HG03097 (cell line): Measurements from ENCODE around the gene ACTR5.
A peak's percentile ranks its signal among the peaks of the same experiment; 100 is the strongest.

Source experiments
- ATAC-seq: cut with Tn5 transposase; IDR thresholded peaks from one replicate; pipeline ENCODE4 v1.9.1; 2021; ENCODE audit not compliant: unreplicated experiment, low FRiP score

Gene ACTR5

DNA sequence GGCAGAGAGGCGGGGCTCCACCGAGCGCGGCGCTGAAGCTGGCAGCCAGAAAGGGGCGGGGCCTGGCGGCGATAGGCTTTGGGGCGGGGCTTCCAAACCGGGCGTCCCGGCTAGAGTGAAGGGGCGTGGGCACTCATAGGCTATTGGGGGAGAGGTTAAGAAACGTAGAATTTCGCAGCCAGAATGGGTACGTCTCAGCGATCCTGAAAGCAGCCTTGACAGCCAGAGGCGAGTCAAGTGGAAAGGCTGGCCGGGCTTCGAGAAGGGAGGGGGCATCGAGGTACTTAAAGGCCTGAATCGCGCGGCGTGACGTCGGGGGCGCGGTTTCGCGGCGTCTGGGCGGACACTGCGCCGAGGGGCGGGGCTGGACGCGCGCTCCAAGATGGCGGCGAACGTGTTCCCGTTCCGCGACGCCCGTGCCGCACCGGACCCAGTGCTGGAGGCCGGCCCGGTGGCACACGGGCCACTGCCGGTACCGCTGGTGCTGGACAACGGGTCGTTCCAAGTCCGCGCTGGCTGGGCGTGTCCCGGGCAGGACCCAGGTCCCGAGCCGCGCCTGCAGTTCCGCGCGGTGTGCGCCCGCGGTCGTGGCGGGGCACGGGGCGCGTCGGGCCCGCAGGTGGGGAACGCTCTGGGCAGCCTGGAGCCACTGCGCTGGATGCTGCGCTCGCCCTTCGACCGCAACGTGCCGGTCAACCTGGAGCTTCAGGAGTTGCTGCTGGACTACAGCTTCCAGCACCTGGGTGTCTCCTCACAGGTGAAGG, at the start of gene ACTR5:
TSS of gene ACTR5 (plus strand) at position 364 of the 764 bp plus-strand sequence. CDS start at position 383, 19 bp downstream.
- ATAC-seq = peak; percentile 85

DNA sequence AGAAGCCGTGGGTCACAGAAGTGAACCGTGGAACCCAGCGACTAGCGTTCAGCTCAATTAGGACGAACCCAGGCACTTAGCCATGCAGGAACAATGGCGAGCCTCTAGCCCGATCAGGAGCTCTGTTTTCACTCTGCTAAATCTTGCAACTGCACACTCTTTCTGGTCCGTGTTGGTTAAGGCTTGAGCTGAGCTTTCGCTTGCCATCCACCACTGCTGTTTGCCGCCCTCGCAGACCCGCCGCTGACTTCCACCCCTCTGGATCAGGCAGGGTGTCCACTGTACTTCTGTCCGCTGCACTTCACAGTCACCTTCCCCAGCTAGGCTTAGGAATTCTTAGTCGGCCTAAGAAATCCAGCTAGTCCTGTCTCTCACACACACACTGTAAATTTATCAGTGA, 49.7 kb upstream of the ACTR5 start:
- no peak for ATAC-seq

DNA sequence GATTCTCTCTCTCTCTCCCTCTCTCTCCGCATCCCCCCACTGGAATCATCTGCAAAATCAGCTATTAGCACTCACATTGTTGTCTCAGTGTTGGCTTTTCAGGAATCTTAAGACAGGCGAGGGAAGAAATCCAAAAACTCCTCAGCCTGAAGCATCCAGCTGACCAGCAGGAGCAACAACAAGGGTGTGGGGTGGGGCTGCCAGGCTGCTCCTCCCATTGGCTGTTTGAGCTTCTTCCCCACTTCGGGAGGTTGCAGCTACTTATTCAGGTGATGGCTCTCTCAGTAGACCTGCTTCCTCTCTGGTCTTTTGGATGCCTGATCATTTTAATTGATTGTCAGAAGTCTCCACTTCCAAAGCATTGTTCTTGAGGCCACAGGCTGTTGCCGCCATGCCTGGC, 48.1 kb upstream of the ACTR5 start:
- ATAC-seq = no peak

DNA sequence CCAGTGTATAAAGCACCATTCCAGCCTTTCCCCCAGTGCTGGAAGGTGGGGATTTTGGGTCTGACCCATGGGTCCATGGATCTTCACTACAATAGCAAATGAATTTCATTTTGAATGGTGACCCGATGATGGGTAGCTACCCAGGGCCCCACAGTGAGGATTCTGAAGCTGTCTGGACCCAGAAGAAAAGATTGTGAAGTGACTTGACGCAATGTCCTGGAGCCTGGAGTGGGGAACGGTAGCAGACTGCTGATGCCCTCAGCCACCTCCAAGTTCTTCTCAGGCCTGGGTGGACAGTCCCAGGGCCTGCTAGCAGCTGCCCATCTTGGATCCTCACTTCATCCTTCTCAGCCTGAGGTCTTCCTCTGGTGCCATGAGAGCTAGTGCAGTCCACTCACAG, 47.3 kb upstream of the ACTR5 start:
- ATAC-seq = no peak

DNA sequence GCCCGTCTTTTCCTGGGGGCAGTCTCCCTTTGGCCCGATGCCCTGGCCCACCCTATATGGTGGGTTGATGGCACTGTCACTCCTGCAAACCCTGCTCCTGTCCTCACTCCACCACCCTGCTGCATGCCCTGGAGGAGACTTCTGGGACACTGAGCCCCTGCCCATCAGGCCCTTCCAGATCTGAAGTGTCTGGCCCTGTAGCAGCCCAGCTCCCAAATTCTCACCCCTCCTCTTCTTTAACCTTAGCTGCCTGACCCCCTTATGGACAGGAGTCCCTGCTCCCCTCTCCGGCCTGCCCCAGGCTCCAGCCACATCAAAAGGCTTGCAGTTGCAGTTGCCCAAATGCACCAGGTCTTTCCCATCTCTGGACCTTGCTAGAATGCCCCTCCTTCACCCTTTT, 44.7 kb upstream of the ACTR5 start:
- no peak for ATAC-seq

DNA sequence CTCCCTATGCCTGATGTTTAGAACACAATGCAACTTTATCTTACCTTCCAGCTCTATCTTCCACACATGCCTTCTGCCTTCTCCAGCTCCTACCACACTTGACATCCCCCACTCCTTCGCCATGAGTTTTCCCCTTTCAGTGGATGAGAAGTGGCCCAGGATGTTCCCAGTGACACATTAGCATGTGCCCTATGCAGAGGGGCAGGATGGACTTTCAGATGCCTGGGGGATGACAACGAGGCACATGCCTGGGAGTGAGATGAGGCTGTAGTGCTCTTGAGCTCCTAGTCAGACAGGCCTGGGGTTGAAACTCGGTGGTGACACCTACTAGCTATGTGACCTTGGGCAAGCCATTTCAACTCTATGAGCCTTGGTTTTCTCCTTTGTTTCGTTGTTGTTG, 44.1 kb upstream of the ACTR5 start:
- no peak for ATAC-seq

DNA sequence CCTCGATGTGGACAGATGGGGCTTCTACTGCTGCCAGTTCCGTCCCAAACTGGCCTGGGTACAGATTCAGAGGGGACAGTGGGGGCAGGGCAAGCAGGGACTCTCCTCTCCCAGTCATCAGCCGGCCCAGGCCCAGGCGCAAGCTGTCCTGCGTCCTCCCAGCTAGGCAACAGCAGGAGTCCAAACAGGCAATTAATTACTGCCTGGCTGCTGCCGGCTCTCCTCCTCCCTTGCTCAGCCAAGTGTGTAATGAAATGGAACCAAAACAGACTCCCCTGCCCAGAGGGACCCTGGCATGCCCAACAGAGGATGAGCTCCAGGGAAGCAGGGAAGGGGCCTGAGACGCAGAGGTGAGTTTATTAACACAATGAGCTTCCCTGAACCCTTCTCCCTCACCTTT, 41.8 kb upstream of the ACTR5 start:
- ATAC-seq = no peak

DNA sequence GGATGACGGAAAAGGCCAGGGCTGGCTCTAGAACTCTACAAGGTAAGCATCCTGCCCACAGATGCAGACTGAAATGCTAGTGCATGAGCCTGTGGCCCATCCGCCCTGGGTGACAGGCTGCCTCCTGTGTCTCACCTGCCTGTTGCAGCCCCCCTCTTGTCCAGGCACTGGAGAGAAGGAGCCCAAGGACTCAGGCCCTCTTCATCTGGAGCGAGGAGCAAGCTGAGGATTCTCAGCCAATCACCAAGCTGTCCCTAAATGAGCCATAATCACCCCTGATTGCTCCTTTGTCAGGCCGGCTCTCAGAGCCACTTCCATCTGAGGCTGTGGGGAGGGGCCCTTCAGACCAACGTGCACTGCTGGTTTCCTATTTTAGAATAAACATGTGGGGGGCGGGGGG, 34.0 kb upstream of the ACTR5 start:
- no peak for ATAC-seq

DNA sequence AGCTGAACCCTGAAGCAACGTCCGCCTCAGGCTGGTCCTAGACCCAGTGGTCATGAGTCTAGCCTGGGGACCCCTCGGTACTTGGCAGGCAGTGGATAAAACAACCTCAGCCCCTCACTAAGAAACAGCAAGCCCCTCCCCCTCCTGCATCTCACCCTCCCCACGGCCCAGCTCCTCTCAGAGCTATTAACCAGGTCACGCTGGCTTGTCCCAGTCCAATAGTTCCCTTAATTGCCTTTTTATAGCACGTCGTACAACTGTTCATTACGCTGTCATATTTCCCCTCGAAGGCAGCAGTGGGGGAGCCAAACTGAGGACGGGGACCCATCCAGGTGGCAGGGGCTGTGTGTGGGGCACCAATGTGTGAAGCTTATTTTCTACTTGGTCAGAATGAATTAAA, 32.6 kb upstream of the ACTR5 start:
- no peak for ATAC-seq

DNA sequence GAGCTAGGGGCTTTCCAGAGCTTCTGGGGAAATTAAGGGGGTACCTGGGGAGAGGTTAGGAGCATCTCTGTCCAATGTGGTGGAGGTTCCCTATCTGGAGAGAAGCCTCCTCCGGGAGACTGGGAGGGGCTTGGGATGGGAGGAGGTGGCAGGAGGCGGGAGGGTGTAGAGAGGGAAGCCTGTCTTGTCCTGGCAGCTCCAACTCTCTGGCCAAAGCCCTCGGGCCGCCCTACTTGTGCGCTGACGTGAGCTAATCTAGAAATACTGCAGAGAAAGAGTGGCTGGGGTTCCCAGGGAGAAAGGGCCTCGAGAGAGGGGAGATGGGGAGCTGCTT, 25.6 kb upstream of the ACTR5 start:
- no peak for ATAC-seq

DNA sequence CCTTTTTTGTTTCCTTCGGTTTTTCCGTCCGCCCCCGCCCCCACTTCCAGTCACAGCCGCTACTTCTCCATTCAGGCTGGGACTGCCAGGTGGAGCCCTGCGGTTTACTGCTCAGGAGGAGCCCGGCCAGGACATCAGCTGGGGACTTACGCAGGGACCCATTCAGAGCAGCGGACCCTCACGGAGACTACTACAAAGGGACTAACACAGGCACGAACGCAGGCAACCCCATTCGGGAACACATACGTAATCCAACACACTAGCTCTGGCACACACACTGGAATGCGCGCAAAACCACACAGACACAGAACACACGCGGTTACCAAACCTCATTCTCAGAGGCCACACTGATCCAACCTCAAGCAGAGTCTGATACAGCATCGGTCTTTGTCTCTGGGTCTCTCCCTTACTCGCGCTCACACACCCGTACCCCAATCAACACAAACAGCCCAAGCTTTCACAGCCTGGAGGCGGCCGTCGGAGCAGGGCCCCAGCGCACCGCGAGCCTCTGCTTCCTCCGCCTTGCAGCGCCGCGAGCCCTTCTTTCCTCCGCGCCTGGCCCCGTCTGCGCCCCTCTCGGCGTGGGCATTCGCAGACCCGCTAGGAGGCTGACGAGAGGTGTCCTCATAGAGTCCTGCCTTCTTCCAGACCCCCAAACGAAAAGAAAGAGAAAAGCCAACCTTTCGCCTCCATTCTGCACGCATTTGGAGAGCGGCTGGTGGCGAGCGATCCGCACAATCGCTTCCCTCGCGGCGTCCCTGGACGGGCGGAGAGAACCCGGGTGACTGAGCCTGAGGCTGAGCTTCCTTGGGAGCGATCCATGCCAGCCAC, 25.0 kb upstream of the ACTR5 start:
- ATAC-seq = no peak

DNA sequence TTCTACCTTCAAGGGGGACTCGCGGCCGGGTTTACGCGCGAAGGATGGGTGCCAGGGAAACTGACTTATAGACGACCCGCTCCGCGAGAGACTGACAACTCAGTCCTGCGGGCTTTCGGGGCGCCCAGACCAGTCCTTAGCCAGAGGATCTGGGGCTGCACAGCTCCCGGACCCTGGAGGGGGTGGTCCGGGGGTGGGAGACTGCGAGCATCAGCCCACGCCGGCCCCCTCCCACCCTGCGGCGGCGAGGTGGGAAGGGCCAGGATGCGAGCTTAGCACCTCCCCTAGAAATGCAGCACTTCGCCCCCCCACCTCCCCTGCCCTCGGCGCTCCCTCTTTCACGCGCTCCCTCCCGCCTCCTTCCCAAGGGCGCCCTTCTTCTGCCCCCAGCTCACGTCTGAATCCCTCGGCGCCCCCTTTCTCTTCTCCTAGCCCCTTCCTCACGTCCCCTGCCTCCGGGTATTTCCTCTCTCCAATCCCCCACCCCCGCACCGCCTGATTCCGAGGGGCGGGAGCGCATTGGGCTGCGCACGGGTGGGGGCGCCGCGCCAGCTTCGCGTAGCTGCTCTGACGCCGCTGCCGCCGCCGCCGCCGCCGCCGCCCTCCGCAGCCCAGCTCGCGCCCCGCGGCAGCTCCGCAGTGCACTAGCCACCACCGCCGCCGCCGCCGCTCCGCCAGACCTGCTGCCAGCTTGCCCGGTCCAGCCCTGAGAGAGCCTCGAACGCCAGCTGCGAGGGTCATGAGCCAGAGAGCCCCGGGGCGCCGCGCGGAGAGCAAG, 24.2 kb upstream of the ACTR5 start, which contains the start of gene SLC32A1:
TSS of gene SLC32A1 (plus strand) at position 639 of the 778 bp plus-strand sequence. CDS start 239 bp downstream, outside the sequence.
- no peak for ATAC-seq

DNA sequence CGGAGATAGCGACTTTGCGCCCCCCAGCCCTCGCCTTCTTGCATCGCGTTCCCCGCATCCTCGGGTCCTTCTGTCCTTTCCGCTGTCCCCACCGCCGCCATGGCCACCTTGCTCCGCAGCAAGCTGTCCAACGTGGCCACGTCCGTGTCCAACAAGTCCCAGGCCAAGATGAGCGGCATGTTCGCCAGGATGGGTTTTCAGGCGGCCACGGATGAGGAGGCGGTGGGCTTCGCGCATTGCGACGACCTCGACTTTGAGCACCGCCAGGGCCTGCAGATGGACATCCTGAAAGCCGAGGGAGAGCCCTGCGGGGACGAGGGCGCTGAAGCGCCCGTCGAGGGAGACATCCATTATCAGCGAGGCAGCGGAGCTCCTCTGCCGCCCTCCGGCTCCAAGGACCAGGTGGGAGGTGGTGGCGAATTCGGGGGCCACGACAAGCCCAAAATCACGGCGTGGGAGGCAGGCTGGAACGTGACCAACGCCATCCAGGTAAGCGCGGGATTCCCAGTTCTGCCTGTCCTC, 23.6 kb upstream of the ACTR5 start:
- ATAC-seq = no peak

DNA sequence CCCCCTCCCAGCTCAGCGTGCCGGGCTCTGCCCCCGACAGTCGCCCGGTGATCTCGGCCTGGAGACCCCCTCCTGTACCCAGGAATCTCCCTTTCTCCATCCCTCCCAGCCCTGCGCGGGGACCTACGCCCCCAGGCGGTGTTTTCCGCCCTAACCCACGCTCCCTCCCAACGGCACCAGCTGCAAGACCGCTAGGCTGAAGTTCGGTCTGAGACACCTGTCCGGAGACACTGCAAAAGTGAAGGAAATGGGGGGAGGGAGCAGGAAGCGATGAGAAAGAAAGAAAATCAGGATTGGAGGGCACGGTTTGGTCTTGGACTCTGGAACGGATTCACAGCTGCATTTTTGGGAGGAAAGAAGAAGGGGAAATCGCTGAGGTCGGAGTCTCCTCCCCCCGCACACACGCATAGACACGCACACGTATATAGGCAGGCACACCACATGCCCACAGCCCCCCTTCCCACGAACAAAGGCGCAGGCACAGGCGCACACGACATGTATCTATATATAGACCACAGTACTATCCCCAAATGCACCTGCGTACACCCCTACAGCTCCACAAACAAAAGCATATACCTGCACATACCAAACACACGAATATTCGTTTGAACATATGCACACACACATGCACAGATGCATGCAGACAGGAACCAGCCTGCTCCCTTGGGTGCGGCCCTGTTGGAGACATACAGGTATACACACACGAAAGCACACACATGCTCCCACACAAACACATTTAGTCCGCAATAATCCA, 22.9 kb upstream of the ACTR5 start:
- ATAC-seq = no peak

DNA sequence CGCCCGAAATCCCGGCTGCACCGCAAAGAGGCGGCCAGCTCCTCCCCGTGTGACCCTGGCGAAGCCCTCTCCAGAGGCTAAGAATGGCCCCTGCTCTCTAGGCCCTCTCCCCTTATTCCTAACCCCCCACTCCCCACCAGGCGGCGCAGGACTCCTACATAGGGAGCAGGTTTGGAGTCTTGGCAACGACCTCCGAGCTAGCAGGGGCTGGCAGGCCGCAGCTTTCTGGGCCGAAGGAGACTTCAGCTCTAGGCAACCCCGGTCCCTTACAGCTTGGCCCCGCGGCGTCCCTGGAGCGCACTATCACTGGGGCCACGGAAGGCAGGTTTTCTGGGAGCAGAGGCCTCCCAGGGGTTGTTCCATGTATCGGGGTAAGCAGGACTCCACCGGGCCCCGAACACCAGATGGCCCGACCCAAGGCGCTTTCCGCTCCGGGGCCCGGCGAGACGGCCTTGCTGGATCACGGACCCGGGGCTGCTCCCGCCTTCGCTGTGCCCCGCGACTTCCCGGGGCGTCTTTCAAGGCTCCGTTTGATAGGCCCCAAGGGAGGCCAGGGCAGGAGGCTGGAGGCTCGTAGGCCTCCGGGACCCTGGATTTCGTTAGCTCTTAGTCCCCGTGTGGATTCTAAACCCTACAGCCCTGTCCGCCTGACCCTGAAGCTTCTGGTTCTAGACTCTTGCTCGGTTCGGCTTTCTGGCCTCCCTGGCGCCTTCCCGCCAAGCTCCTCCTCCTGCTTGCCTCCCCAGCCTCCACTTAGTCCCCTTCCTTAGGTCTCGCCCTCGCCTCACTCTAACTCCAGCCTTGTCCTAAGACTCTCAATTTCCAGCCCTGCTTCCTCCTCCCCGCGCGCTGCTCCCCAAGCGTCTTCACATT, 22.1 kb upstream of the ACTR5 start:
- no peak for ATAC-seq

DNA sequence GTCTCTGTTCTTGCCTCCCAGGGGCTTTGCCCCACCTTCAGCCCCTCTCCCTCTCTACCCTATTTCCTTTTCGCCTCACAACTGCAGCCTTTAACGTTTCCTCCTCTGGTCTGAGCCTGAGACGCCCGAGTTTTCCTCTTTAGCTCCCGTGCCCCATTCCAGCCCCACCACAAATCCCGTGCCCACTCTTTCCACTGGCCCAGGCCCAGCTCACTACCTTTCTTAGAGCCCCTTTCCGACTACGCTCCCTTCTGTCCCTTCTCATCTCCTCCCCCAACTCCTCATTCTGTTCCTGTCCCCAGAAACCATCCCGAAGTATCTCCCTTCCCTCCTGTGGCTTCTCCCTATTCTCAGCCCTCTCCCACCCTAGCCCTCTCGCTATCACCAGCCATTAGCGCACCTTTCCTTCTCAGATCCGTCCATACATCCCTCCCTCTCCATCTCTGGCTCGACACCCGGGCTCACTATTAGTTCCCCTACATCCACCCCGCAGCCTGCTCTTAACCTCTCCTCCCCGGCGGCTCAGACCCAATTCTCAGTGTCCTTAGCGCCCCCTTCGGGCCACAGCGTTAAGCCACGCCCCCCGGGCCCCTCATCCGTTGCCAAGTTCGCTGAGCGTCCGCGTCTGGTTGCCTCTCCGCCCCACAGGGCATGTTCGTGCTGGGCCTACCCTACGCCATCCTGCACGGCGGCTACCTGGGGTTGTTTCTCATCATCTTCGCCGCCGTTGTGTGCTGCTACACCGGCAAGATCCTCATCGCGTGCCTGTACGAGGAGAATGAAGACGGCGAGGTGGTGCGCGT, 21.3 kb upstream of the ACTR5 start:
- no peak for ATAC-seq

DNA sequence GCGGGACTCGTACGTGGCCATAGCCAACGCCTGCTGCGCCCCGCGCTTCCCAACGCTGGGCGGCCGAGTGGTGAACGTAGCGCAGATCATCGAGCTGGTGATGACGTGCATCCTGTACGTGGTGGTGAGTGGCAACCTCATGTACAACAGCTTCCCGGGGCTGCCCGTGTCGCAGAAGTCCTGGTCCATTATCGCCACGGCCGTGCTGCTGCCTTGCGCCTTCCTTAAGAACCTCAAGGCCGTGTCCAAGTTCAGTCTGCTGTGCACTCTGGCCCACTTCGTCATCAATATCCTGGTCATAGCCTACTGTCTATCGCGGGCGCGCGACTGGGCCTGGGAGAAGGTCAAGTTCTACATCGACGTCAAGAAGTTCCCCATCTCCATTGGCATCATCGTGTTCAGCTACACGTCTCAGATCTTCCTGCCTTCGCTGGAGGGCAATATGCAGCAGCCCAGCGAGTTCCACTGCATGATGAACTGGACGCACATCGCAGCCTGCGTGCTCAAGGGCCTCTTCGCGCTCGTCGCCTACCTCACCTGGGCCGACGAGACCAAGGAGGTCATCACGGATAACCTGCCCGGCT, 20.6 kb upstream of the ACTR5 start:
- no peak for ATAC-seq

DNA sequence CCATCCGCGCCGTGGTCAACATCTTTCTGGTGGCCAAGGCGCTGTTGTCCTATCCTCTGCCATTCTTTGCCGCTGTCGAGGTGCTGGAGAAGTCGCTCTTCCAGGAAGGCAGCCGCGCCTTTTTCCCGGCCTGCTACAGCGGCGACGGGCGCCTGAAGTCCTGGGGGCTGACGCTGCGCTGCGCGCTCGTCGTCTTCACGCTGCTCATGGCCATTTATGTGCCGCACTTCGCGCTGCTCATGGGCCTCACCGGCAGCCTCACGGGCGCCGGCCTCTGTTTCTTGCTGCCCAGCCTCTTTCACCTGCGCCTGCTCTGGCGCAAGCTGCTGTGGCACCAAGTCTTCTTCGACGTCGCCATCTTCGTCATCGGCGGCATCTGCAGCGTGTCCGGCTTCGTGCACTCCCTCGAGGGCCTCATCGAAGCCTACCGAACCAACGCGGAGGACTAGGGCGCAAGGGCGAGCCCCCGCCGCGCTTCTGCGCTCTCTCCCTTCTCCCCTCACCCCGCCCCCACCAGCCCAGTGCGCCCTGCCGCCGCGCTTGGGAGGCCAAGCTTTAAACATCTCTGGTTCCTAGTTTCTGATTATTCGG, 20.0 kb upstream of the ACTR5 start:
- no peak for ATAC-seq
